VCaP (cell line): ENCODE results near the gene BFSP1.

Source experiments
- H3K27ac ChIP-seq: fragments of 450-650 bp; 2 replicates; pipeline ENCODE4 v1.5.1; 2017
- CTCF ChIP-seq: fragments of 450-650 bp; conservative IDR thresholded peaks from 2 replicates; pipeline ENCODE4 v1.5.1; 2017; ENCODE audit warnings: mild to moderate bottlenecking, moderate library complexity

The BFSP1 gene

GRCh38 chr20:17570347-17571152 lies 39.4 kb upstream of the BFSP1 start:
- TF ChIP-seq CTCF = no peak
- H3K27ac ChIP-seq = peak overlapping the region; percentile 100

GRCh38 chr20:17569616-17570346 lies 38.6 kb upstream of the BFSP1 start, which contains the start of gene DSTN:
Gene DSTN (plus strand): TSS chr20:17570075. CDS start chr20:17570209, 134 bp downstream.
- H3K27ac ChIP-seq = peak within 1 kb of the TSS; percentile 100
- no peak for TF ChIP-seq CTCF

GRCh38 chr20:17568972-17569521 lies 37.9 kb upstream of the BFSP1 start:
- H3K27ac ChIP-seq = peak overlapping the region; percentile 100
- no peak for TF ChIP-seq CTCF

- 0 out of 2 replicates have a peak, but pooled peaks have one; percentile 4 for TF ChIP-seq CTCF
- peak overlapping the region; percentile 100 for H3K27ac ChIP-seq
These were observed 37.0 kb upstream of the BFSP1 start for GRCh38 chr20:17568045-17568788.

- TF ChIP-seq CTCF = no peak
- H3K27ac ChIP-seq = peak overlapping the region; percentile 100; the same call in 1 of the 2 replicates
These were observed 35.2 kb upstream of the BFSP1 start for GRCh38 chr20:17566345-17566744.

GRCh38 chr20:17565169-17565845 lies 34.1 kb upstream of the BFSP1 start:
- TF ChIP-seq CTCF = no peak
- no peak overlapping the region for H3K27ac ChIP-seq
